ENCODE data around the gene DPH3. TPM values are rescaled to one million over a fixed set of nuclear protein-coding genes. Genes with fewer than 3 reads are reported as not detected.
A peak's percentile ranks its signal among the peaks of the same experiment; 100 is the strongest.

Gene DPH3
- total and polyA plus RNA-seq, 9 of the 15 experiments (the other 6 are each of a cell fraction or from before 2014, with no cell fraction given), result 15.9 to 131 (median 38.7) TPM

DNA sequence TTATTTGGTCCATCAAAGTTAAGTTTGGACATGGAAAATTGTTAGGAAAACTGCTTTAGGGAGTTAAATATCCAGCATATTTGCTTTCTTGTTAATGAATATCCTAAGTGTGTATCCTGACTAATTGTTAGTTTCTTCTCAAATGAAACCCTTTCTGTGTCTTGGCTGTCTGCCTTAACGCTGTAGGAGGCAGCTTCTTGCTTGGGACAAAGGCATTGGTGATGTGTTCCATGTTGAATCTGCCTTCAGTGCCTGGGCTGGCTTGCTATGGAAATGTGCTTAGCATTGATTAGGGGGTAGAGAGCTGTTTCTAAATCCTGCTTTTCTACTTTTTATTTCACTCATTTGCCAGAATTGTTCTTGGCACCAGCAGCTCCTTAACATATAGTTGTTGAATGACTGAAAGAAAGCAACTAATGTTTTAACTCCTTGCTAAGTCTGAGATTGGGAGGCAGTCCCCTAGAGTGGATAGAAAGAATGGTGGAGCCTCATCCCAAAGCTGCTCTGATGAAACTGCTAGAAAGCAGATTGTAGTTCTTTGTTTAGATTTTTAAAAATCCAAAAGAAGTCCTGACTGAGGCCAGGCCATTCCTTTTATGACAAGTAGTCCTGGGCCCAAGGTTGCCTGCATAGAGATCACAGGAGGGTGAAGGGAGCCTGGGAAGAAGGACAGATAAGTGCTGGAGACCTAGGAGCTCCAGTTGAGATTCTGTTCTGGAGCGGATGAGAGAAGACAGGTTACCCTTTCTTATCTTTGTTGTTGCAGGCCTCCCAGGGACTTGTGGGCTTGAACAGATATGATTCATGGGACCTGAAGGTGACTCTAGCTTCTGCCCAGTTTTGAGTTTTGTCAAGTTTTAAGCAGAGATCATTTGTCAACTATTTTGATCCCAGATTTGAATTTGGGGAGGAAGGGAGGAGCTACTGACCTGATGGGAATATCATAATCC, 39.6 kb upstream of the DPH3 start (continued):
- TF ChIP-seq ARID1B (IDR thresholded peaks at IDR 0.05) (peak; percentile 99), ZNF175 (CRISPR knock-in tag; IDR thresholded peaks at IDR 0.05; ENCODE audit: low read depth) (peak; percentile 76), HMGN3 (IDR thresholded peaks at IDR 0.05; ENCODE audit: borderline replicate concordance, extremely low read depth, insufficient read length, low read depth, low read length) (peak; percentile 58), ZNF174 (CRISPR knock-in tag; IDR thresholded peaks at IDR 0.05) (no peak), YBX1 (IDR thresholded peaks at IDR 0.05) (no peak), PURB (CRISPR knock-in tag; IDR thresholded peaks at IDR 0.05; ENCODE audit: low read depth) (no peak), HDAC2 (IDR thresholded peaks at IDR 0.05) (peak; percentile 87)
- TF ChIP-seq, protein P1, sequence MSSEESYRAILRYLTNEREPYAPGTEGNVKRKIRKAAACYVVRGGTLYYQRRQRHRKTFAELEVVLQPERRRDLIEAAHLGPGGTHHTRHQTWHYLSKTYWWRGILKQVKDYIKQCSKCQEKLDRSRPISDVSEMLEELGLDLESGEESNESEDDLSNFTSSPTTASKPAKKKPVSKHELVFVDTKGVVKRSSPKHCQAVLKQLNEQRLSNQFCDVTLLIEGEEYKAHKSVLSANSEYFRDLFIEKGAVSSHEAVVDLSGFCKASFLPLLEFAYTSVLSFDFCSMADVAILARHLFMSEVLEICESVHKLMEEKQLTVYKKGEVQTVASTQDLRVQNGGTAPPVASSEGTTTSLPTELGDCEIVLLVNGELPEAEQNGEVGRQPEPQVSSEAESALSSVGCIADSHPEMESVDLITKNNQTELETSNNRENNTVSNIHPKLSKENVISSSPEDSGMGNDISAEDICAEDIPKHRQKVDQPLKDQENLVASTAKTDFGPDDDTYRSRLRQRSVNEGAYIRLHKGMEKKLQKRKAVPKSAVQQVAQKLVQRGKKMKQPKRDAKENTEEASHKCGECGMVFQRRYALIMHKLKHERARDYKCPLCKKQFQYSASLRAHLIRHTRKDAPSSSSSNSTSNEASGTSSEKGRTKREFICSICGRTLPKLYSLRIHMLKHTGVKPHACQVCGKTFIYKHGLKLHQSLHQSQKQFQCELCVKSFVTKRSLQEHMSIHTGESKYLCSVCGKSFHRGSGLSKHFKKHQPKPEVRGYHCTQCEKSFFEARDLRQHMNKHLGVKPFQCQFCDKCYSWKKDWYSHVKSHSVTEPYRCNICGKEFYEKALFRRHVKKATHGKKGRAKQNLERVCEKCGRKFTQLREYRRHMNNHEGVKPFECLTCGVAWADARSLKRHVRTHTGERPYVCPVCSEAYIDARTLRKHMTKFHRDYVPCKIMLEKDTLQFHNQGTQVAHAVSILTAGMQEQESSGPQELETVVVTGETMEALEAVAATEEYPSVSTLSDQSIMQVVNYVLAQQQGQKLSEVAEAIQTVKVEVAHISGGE (CRISPR knock-in tag; IDR thresholded peaks at IDR 0.05), result 0 out of 6 replicates have a peak, but pooled peaks of 1 of the 3 experiments have one; percentile 29
- TF ChIP-seq, protein P2, sequence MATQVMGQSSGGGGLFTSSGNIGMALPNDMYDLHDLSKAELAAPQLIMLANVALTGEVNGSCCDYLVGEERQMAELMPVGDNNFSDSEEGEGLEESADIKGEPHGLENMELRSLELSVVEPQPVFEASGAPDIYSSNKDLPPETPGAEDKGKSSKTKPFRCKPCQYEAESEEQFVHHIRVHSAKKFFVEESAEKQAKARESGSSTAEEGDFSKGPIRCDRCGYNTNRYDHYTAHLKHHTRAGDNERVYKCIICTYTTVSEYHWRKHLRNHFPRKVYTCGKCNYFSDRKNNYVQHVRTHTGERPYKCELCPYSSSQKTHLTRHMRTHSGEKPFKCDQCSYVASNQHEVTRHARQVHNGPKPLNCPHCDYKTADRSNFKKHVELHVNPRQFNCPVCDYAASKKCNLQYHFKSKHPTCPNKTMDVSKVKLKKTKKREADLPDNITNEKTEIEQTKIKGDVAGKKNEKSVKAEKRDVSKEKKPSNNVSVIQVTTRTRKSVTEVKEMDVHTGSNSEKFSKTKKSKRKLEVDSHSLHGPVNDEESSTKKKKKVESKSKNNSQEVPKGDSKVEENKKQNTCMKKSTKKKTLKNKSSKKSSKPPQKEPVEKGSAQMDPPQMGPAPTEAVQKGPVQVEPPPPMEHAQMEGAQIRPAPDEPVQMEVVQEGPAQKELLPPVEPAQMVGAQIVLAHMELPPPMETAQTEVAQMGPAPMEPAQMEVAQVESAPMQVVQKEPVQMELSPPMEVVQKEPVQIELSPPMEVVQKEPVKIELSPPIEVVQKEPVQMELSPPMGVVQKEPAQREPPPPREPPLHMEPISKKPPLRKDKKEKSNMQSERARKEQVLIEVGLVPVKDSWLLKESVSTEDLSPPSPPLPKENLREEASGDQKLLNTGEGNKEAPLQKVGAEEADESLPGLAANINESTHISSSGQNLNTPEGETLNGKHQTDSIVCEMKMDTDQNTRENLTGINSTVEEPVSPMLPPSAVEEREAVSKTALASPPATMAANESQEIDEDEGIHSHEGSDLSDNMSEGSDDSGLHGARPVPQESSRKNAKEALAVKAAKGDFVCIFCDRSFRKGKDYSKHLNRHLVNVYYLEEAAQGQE (IDR thresholded peaks at IDR 0.05; ENCODE audit: borderline replicate concordance), result no peak; the same call in 1 of the 2 replicates
- TF ChIP-seq, protein P2 (CRISPR knock-in tag; IDR thresholded peaks at IDR 0.05; ENCODE audit: low read depth), result 0 out of 2 replicates have a peak, but pooled peaks have one; percentile 13
- TF ChIP-seq, protein P3, sequence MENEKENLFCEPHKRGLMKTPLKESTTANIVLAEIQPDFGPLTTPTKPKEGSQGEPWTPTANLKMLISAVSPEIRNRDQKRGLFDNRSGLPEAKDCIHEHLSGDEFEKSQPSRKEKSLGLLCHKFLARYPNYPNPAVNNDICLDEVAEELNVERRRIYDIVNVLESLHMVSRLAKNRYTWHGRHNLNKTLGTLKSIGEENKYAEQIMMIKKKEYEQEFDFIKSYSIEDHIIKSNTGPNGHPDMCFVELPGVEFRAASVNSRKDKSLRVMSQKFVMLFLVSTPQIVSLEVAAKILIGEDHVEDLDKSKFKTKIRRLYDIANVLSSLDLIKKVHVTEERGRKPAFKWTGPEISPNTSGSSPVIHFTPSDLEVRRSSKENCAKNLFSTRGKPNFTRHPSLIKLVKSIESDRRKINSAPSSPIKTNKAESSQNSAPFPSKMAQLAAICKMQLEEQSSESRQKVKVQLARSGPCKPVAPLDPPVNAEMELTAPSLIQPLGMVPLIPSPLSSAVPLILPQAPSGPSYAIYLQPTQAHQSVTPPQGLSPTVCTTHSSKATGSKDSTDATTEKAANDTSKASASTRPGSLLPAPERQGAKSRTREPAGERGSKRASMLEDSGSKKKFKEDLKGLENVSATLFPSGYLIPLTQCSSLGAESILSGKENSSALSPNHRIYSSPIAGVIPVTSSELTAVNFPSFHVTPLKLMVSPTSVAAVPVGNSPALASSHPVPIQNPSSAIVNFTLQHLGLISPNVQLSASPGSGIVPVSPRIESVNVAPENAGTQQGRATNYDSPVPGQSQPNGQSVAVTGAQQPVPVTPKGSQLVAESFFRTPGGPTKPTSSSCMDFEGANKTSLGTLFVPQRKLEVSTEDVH (IDR thresholded peaks at IDR 0.05; ENCODE audit: low read depth, partially characterized antibody), result peak; percentile 57

Measured in K562 (cell line).